Right cardiac atrium (tissue), 5 donors: ENCODE data around the gene CCDC78. TPM values are rescaled to one million over a fixed set of nuclear protein-coding genes. Genes with fewer than 3 reads are reported as not detected.

Experiments used
- ATAC-seq, 2 donors: fragments of 200-7000 bp; cut with Tn5 transposase; one replicate each; pipeline versions ENCODE4 v1.8.0 to v1.9.1; 2020; ENCODE audit warnings: moderate library complexity in 2 of 2, mild to moderate bottlenecking in 1 of 2
- DNase-seq, 3 donors: peaks; one replicate each; pipeline ENCODE4 v3.0.0-alpha.2; 2020
- H3K27ac ChIP-seq: one replicate; pipeline ENCODE4 v1.5.1; 2013; ENCODE audit warnings: mild to moderate bottlenecking, low read length, control low read depth, moderate library complexity
- H3K27me3 ChIP-seq: one replicate; pipeline ENCODE4 v1.6.1; 2013; ENCODE audit not compliant: control insufficient read depth, insufficient read depth
- H3K4me1 ChIP-seq: one replicate; pipeline ENCODE4 v1.6.1; 2013; ENCODE audit warnings: low read length; ENCODE audit not compliant: control insufficient read depth, insufficient read depth
- H3K4me3 ChIP-seq: one replicate; pipeline ENCODE4 v1.5.1; 2013; ENCODE audit warnings: low read length, control low read depth
- H3K9me3 ChIP-seq: one replicate; pipeline ENCODE4 v1.6.1; 2013; ENCODE audit warnings: low read length; ENCODE audit not compliant: control insufficient read depth
- WGBS: extraction: QIAGEN DNeasy Blood & Tissue Kit; methylation state at CpG from one replicate; pipeline ENCODE4 v1.1.7; 2013; 5-methylcytosine and 5-hydroxymethylcytosine counted together
- intact Hi-C, 4 donors: fragments of 100-400 bp; cut with DNase I; formaldehyde crosslinking; loops; one replicate each; pipeline versions ENCODE4 v1.11.0 to v1.14.0; 2022 to 2023
- polyA plus RNA-seq: library from polyadenylated mRNA; stranded (reverse); fragments of 200-250 nt; gene quantifications from one replicate; pipeline ENCODE4 v1.2.3, GENCODE V29; 2013
- total RNA-seq, 4 donors: library from RNA; stranded (reverse); fragmentation: NEBNext Ultra II Directional; extraction: Animal tissue kit (Norgen Biotek cat#: 25700); gene quantifications; one replicate each; pipeline ENCODE4 v1.2.1, GENCODE V29; 2021
- donor health status: healthy with polysubstance abuse.
- donor health status: DM: no; HTN: yes; CAD: no.
- donor health status: DM: no; HTN: no; CAD: no.
- donor health status: DM: no; HTN: yes; CAD: no; lungs with severe emphysema.
- donor health status: DM: yes; HTN: yes; CAD: no.

The CCDC78 gene
- total and polyA plus RNA-seq, 5 donors: 0.36 to 0.97 (median 0.44) TPM; not detected in 1

DNA sequence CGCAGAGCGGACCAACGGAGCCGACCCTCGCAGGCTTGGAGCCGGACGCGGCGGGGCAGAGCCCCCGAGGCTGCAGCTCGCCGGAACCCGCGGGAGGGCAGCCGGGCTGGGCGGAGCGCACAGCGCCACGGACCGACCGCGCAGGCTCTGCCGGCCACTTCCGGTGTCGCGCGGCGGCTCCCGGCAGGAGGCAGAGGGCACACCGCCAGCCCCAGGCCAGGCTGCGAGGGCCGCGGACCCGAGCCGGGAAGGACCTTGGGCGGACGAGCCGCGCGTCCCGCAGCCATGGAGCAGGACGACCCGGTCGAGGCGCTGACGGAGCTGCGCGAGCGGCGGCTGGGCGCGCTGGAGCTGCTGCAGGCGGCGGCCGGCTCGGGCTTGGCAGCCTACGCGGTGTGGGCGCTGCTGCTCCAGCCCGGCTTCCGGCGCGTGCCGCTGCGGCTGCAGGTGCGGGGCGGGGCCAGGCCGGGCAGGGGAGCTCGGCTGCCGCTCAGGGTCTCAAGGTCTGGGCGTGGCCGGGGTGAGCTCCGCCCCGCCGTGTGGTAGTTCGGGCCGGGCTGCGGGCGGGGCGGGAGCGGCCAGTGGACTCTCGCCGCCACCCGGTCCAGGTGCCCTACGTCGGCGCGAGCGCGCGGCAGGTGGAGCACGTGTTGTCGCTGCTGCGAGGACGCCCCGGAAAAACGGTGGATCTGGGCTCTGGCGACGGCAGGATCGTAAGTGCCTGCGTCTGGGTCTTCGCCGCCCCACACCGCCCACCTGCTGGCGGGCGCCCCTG, 5.1 kb downstream of the CCDC78 start, which contains the start of gene ANTKMT:
TSS of gene ANTKMT (plus strand) at position 157 of the 775 bp plus-strand sequence. CDS start at position 286, 129 bp downstream.
- peak within 1 kb of the TSS; percentile 57 for H3K4me3 ChIP-seq
- ATAC-seq (peak; percentile 81 to 82), DNase-seq (peak; percentile 81 to 92 (median 92))
- intact Hi-C loops: no loop called here
- H3K9me3 ChIP-seq: no peaks in the 10 kb centered on the region
- H3K27ac ChIP-seq: peak within 1 kb of the TSS; percentile 73
- H3K4me1 ChIP-seq: peaks cover 5% of the 10 kb centered on the region
- 5% methylated on average over 106 of the region's 106 CpGs for WGBS
- no peaks in the 10 kb centered on the region for H3K27me3 ChIP-seq

DNA sequence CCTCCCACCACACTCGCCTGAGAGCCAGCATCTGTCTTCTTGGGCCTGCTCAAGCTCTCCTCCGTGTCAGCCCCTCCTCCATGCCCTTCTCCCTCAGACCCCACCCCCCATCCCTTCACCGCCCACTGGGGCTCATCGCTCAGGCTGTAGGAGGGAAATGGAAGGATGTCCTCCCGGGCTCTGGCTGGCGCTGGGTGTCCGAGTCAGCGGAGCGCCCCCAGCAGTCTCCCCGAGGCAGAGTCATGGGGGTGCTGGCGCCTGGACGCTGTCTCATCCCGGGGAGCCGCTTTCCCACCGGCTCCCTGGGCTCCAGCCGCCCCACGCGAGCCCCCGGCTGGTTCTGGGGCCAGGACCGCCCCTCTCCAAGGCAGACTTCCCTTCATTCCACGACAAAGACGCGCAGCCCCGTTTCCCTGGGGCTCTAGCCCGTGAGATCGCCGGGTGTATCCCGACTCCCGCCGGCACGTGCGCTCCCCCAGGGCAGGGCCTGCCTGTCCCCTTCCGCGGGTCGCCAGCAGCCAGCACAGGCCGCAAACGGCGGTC, 5.7 kb downstream of the CCDC78 start:
- intact Hi-C loops: no loop called here
- peak in 1 of 3 donors; percentile 53 for DNase-seq
- ATAC-seq: peak; percentile 47 to 61

DNA sequence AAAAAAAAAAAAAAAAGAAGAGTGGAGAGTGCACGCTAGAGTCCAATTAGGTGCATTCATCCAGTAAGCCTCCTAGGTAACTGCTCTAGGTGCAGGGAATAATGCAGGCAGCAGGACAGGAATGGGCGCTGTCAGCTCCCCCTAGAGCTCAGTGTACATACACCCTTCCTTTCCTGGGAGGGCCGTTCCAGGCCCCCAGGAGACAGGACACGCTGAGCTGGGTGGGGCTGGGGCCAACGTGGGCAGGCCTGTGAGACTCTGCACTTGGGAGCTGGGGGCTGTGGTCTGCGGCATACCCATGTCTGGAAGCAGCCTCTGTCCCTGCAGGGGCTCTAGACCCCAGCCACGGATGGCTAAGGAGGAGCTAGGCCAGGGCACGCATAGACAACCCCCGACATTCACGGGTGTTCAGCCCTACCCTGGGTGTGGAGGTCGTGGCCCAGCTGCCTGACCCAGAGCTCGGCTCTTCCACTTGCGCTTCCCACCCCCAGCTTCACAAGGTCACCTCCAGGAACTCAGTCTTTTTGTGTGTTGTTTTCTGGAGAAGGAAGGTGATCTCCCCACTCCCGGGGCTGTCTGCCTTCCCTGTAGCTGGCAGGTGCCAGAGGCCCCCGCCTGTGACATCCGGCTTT, 6.3 kb downstream of the CCDC78 start:
- no peak for DNase-seq
- ATAC-seq: no peak
- Histone ChIP-seq H3K27ac (peak overlapping the region; percentile 68), H3K27me3 (no peaks in the 10 kb centered on the region), H3K9me3 (no peaks in the 10 kb centered on the region), H3K4me1 (peaks cover 5% of the 10 kb centered on the region), H3K4me3 (peak overlapping the region; percentile 57)
- intact Hi-C loops: loop anchor here in 2 of 4 donors (10.0 kb wide), 2 partner anchors 65 to 335 kb away; partner anchors contain the start of genes CHTF18 (in 1 of the 2) and RPUSD1 (in 1 of the 2)
- WGBS: 11% methylated on average over 16 of the region's 16 CpGs

More for the DNA sequence above, 5.7 kb downstream of the CCDC78 start:
- Histone ChIP-seq H3K4me3 (peak overlapping the region; percentile 57), H3K4me1 (peaks cover 5% of the 10 kb centered on the region), H3K27me3 (no peaks in the 10 kb centered on the region), H3K27ac (peak overlapping the region; percentile 68), H3K9me3 (no peaks in the 10 kb centered on the region)
- under 1% methylated on average over 38 of the region's 38 CpGs for WGBS

DNA sequence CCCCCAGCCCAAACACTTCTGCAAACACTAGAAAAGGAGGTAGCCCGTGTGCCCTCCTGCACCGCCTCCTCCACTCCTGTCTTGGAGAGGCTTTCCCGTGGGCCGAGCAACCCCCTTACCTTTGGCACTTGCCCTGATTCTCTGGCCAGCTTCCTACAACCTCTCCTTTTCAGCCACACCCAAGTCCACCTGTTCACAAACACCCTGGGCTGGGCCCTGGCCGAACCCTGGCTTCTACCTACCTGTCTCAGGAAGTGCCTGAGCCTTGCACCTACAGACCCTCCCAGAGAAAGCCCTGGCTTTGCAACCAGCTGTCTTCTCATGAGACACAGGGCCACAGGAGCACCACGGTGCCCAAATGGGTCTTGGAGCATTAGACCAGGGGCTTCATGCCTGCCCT, 7.3 kb downstream of the CCDC78 start:
- H3K27me3 ChIP-seq: no peaks in the 10 kb centered on the region
- no peak overlapping the region for H3K4me3 ChIP-seq
- DNase-seq: no peak
- intact Hi-C loops: loop anchor here in 2 of 4 donors (10.0 kb wide), 2 partner anchors 66 to 336 kb away; partner anchors contain the start of genes CHTF18 (in 1 of the 2) and RPUSD1 (in 1 of the 2)
- H3K4me1 ChIP-seq: peaks cover 5% of the 10 kb centered on the region
- no peaks in the 10 kb centered on the region for H3K9me3 ChIP-seq
- WGBS: 82% methylated on average over 6 of the region's 6 CpGs
- H3K27ac ChIP-seq: no peak overlapping the region
- no peak for ATAC-seq

DNA sequence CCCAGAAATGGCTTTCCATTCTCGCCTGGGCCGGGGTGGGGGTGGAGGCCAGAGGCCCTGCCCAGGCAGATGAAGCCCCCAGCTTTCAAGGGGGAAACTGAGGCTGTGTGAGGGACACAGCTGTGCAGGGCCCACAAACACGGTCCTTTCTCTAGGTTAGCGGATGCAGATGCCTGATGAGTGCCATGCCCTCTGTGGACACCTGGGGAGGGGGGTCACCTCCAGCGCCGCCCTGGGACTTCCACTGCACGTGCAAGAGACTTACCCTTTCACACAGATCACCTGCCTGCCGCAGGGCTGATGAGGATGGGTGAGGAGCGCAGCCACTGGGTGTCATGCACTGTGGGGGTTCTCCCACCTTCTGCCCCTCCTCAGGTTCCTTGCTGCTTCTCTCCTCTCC, 7.9 kb downstream of the CCDC78 start:
- Histone ChIP-seq H3K27me3 (no peaks in the 10 kb centered on the region), H3K4me1 (peaks cover 5% of the 10 kb centered on the region), H3K9me3 (no peaks in the 10 kb centered on the region), H3K4me3 (no peak overlapping the region), H3K27ac (no peak overlapping the region)
- intact Hi-C loops: loop anchor here in 2 of 4 donors (10.0 kb wide), 2 partner anchors 66 to 336 kb away; partner anchors contain the start of genes CHTF18 (in 1 of the 2) and RPUSD1 (in 1 of the 2)
- ATAC-seq (no peak), DNase-seq (no peak)
- 91% methylated on average over 9 of the region's 9 CpGs for WGBS

DNA sequence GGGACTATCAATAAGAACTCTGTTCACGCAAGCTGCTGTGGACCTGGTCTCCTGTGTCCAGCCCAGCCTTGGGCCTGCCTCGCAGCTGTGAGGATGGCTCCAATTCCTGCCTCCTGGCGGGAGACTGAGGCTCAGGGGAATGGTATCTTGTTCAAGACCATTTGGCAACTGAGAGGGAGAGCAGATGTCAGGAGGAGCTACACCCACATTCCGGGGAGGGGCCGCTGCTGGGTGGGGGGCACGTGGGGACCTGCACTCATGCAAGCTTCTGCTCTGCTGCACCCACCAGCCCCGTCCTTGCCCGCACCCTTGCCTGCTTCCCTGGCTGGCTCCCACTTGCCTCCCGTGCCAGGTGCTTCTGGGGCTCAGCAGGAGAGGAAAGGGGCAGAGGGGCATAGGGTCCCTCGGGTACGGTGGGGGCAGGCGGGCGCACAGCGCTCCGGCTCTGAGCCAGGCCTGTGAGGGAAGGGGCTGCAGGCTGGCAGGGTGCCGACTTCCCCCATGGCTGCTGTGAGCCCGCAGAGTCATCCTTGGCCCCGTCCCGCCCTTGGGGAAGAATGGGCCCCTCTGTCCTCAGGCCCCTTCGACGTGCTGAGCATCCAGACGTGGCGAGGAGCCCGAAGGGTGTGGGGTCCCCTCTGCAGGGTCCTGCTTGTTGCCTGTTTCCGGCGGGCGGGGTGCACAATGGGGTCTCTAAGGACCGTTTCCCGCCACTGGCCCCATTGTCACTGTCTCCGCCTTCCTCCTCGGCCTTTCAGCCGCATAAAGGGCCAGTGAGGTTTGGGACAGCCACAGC, 8.6 kb downstream of the CCDC78 start:
- Histone ChIP-seq H3K27me3 (no peaks in the 10 kb centered on the region), H3K27ac (no peak overlapping the region), H3K4me3 (no peak overlapping the region), H3K9me3 (no peaks in the 10 kb centered on the region), H3K4me1 (peaks cover 5% of the 10 kb centered on the region)
- ATAC-seq (no peak), DNase-seq (no peak)
- WGBS: 81% methylated on average over 32 of the region's 32 CpGs
- intact Hi-C loops: loop anchor here in 2 of 4 donors (10.0 kb wide), 2 partner anchors 67 to 337 kb away; partner anchors contain the start of genes CHTF18 (in 1 of the 2) and RPUSD1 (in 1 of the 2)

DNA sequence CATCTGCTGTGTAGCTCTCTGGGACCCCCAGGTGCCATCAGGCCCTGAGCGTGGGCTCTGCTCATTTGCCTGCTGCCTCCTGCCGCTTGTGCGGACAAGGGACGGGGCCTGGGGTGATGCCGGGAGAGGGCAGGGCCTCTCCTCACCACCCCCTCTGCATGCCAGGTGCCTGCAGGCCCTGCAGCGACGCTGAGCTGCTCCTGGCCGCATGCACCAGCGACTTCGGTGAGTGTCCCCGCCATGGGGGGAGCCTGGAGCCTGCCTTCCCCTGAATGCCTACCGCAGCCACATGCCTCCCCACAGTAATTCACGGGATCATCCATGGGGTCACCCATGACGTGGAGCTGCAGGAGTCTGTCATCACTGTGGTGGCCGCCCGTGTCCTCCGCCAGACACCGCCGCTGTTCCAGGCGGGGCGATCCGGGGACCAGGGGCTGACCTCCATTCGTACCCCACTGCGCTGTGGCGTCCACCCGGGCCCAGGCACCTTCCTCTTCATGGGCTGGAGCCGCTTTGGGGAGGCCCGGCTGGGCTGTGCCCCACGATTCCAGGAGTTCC, 9.4 kb downstream of the CCDC78 start:
- Histone ChIP-seq H3K4me1 (peaks cover 3% of the 10 kb centered on the region), H3K4me3 (no peak overlapping the region), H3K27me3 (no peaks in the 10 kb centered on the region), H3K9me3 (no peaks in the 10 kb centered on the region), H3K27ac (no peak overlapping the region)
- intact Hi-C loops: loop anchor here in 2 of 4 donors (10.0 kb wide), 2 partner anchors 68 to 338 kb away; partner anchors contain the start of genes CHTF18 (in 1 of the 2) and RPUSD1 (in 1 of the 2)
- ATAC-seq (no peak), DNase-seq (no peak)
- 87% methylated on average over 29 of the region's 29 CpGs for WGBS

DNA sequence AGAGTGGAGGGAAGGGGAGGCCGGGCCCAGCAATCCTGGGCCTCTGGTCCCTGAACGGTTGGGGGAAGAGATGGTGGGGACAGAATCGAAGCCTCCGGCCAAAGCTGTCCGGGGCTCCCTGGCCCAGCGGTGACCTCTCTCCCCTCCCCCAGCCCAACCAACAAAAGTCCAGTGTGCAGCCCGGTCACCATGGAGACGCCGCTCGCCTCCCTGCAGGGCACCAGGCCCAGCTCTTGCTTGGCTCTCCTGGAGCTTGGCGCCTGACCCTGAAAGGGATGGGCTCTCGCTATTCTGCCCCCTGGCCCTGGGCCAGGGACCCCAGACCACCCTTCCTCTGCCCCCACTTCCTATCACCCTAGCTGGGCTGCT, 10.1 kb downstream of the CCDC78 start:
- Histone ChIP-seq H3K27me3 (no peaks in the 10 kb centered on the region), H3K9me3 (no peaks in the 10 kb centered on the region), H3K4me3 (peak overlapping the region; percentile 91), H3K27ac (no peak overlapping the region), H3K4me1 (peaks cover 3% of the 10 kb centered on the region)
- DNase-seq (peak; percentile 53 to 82 (median 78)), ATAC-seq (no peak)
- WGBS: 26% methylated on average over 12 of the region's 12 CpGs
- intact Hi-C loops: loop anchor here in 2 of 4 donors (10.0 kb wide), 2 partner anchors 69 to 339 kb away; partner anchors contain the start of genes CHTF18 (in 1 of the 2) and RPUSD1 (in 1 of the 2)

DNA sequence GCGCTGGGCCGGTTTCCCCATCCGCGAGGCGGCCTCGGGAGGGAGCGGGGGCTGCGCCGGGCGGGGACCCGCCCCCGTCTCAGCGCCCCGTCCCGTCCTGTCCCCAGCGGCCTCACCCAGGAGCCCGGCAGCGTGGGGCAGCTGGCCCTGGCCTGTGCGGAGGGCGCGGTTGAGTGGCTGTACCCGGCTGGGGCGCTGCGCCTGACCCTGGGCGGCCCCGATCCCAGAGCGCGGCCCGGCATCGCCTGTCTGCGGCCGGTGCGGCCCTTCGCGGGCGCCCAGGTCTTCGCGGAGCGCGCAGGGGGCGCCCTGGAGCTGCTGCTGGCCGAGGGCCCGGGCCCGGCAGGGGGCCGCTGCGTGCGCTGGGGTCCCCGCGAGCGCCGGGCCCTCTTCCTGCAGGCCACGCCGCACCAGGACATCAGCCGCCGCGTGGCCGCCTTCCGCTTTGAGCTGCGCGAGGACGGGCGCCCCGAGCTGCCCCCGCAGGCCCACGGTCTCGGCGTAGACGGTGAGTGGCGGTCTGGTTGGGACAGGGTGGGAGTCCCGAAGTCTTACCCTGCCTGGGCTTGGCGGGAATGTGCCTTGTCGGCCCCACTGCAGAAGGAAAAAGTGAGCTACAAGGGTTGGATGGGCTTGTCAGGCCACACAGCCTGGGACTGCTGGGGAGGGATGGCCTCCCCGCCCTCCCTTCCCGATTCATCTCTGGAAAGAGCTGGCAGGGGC, 10.6 kb downstream of the CCDC78 start:
- H3K27ac ChIP-seq: no peak overlapping the region
- no peaks in the 10 kb centered on the region for H3K9me3 ChIP-seq
- intact Hi-C loops: loop anchor here in 2 of 4 donors (10.0 kb wide), 2 partner anchors 69 to 339 kb away; partner anchors contain the start of genes CHTF18 (in 1 of the 2) and RPUSD1 (in 1 of the 2)
- peak overlapping the region; percentile 91 for H3K4me3 ChIP-seq
- ATAC-seq: no peak
- H3K27me3 ChIP-seq: no peaks in the 10 kb centered on the region
- WGBS: 2% methylated on average over 74 of the region's 74 CpGs
- H3K4me1 ChIP-seq: peaks cover 3% of the 10 kb centered on the region
- DNase-seq: peak in 1 of 3 donors; percentile 74
